K562 (cell line): ENCODE measurements around the gene MTERF4. TPM values are rescaled to one million over a fixed set of nuclear protein-coding genes. Genes with fewer than 3 reads are reported as not detected.

Experiments used
- CHD2 ChIP-seq: IDR thresholded peaks from 2 replicates; pipeline ENCODE4 v1.6.1; 2011; ENCODE audit warnings: low read depth, low read length
- CREM ChIP-seq: IDR thresholded peaks from 2 replicates; pipeline ENCODE4 v1.6.1; 2014; ENCODE audit warnings: antibody characterized with exemption, low read depth
- CUX1 ChIP-seq: fragments of 200-800 bp; sonication (Bioruptor generic); IDR thresholded peaks from 2 replicates; pipeline ENCODE4 v1.6.1; 2016; ENCODE audit warnings: missing genetic modification characterization, missing compliant biosample characterization
- GABPB1 ChIP-seq: sonication (generic); formaldehyde crosslinking; IDR thresholded peaks from 2 replicates; pipeline ENCODE4 v1.8.0; 2022; ENCODE audit warnings: mild to moderate bottlenecking, missing genetic modification reagents
- KDM5B ChIP-seq: fragments of 200-600 bp; sonication (generic); IDR thresholded peaks from 2 replicates; pipeline ENCODE4 v1.6.1; 2012; ENCODE audit warnings: low read depth, mild to moderate bottlenecking, moderate library complexity, low read length, control low read depth, inconsistent platforms; ENCODE audit not compliant: insufficient replicate concordance
- NRF1 ChIP-seq, 2 experiments: fragments of 450-650 bp; IDR thresholded peaks in 1 of 2; conservative IDR thresholded peaks in 1 of 2; 2 replicates each; pipeline ENCODE4 v1.6.1; 2014; ENCODE audit warnings: mild to moderate bottlenecking in 2 of 2
- ZC3H8 ChIP-seq: fragments of 450-650 bp; IDR thresholded peaks from 2 replicates; pipeline ENCODE4 v1.6.1; 2017
- ZEB2 ChIP-seq: fragments of 450-650 bp; IDR thresholded peaks from 2 replicates; pipeline ENCODE4 v1.6.1; 2016
- ZNF780A ChIP-seq: fragments of 250-450 bp; sonication (Bioruptor Pico); IDR thresholded peaks from 2 replicates; pipeline ENCODE4 v1.5.0; 2021; ENCODE audit warnings: mild to moderate bottlenecking
- ZNF79 ChIP-seq: fragments of 250-450 bp; sonication (Bioruptor Pico); IDR thresholded peaks from 2 replicates; pipeline ENCODE4 v1.4.0; 2020; ENCODE audit warnings: low read depth, mild to moderate bottlenecking, moderate library complexity
- polyA plus RNA-seq, 8 experiments: library from polyadenylated mRNA; depleted of rRNA in 4 of 8; stranded (reverse) in 5 of 8; unstranded in 3 of 8; fragments of >200 nt; fragmentation: Nextera tagmentation in 2 of 8; fragmentation: Illumina TruSeq in 1 of 8; extraction: Ambion mirVana in 2 of 8; extraction: Trizol in 1 of 8; gene quantifications; 2 replicates each; pipeline versions ENCODE4 v1.2.1 to v1.2.3, GENCODE V29; 2011 to 2014; ENCODE audit warnings: inconsistent platforms in 1 of 8, missing spikeins in 1 of 8
- total RNA-seq, 7 experiments: library from RNA; depleted of rRNA in 6 of 7; stranded (reverse); fragments of >200 nt in 6 of 7; fragmentation: Illumina TruSeq in 2 of 7; extraction: Trizol in 2 of 7; gene quantifications; 2 replicates each; pipeline versions ENCODE4 v1.2.1 to v1.2.3, GENCODE V29; 2011 to 2021; ENCODE audit warnings: low replicate concordance in 1 of 7

The MTERF4 gene
- total and polyA plus RNA-seq, 9 of the 15 experiments (the other 6 are each of a cell fraction or from before 2014, with no cell fraction given) = 15.3 to 29.6 (median 21.2) TPM

GRCh38 chr2:241149925-241150659 lies 48.0 kb upstream of the MTERF4 start, which contains the start of gene PPP1R7 (continued):
- TF ChIP-seq NRF1 (conservative IDR thresholded peaks at IDR 0.05 in 1 of 2, IDR thresholded peaks at IDR 0.05 in 1 of 2) = peak; percentile 95 to 96
- no peak for TF ChIP-seq ZNF79 (CRISPR knock-in tag)
- no peak for TF ChIP-seq ZC3H8
- TF ChIP-seq ZEB2 = no peak
- peak; percentile 67; the same call in 1 of the 2 replicates for TF ChIP-seq GABPB1
- peak; percentile 60 for TF ChIP-seq KDM5B
- no peak for TF ChIP-seq ZNF780A
- TF ChIP-seq CUX1 (CRISPR knock-in tag) = no peak
- no peak; the same call in 1 of the 2 replicates for TF ChIP-seq CHD2
- TF ChIP-seq CREM = peak; percentile 77
- TF ChIP-seq, all 486 proteins: peak for 81
